ENCODE measurements around the gene MAJIN.

- TF ChIP-seq CTCF (IDR thresholded peaks at IDR 0.05; ENCODE audit: low read depth, low read length, missing input control) (no peak), MAX (IDR thresholded peaks at IDR 0.05) (no peak), RAD21 (IDR thresholded peaks at IDR 0.05) (no peak), JUND (IDR thresholded peaks at IDR 0.05) (no peak), ZBTB33 (IDR thresholded peaks at IDR 0.05) (no peak), GABPA (IDR thresholded peaks at IDR 0.05 in 1 of 2, conservative IDR thresholded peaks at IDR 0.05 in 1 of 2) (no peak), REST (IDR thresholded peaks at IDR 0.05) (no peak), EGR1 (IDR thresholded peaks at IDR 0.05; ENCODE audit: low read depth in 2 of 2) (no peak), HNF4A (conservative IDR thresholded peaks at IDR 0.05) (no peak), ATF3 (IDR thresholded peaks at IDR 0.05) (no peak), FOXA1 (IDR thresholded peaks at IDR 0.05) (no peak), YY1 (IDR thresholded peaks at IDR 0.05) (no peak)
These were observed 43.0 kb downstream of the MAJIN start for GRCh38 chr11:64928957-64929356.

Data from liver (tissue), 3 donors.